Measurements from ENCODE around the gene SPPL2B.
"Not testable (repeated sequence)": the region's sequence is repeated elsewhere in the genome, so short reads cannot be mapped to it uniquely, and the experiment has no call there.

The SPPL2B gene

GRCh38 chr19:2328401-2329148, at the start of gene SPPL2B, which contains the start of gene LSM7:
Gene SPPL2B (plus strand): TSS chr19:2328684. CDS start chr19:2328710, 26 bp downstream.
Gene LSM7 (minus strand): TSS chr19:2328586. CDS start chr19:2328566, 20 bp downstream.
- in situ Hi-C loops (cut with HindIII; ENCODE audit: low pct_ligation_motif_present, low pct_unique_long_range_greater_than_20kb, low sequenced_read_pairs) = no loop called here
- DNase-seq = peak; percentile 85

- no peak for DNase-seq
- in situ Hi-C loops (cut with HindIII; ENCODE audit: low pct_ligation_motif_present, low pct_unique_long_range_greater_than_20kb, low sequenced_read_pairs) = no loop called here
These were observed 47.7 kb upstream of the SPPL2B start for GRCh38 chr19:2280633-2281264.

- in situ Hi-C loops (cut with HindIII; ENCODE audit: low pct_ligation_motif_present, low pct_unique_long_range_greater_than_20kb, low sequenced_read_pairs); DNase-seq: not testable (repeated sequence)
These were observed 47.0 kb upstream of the SPPL2B start for GRCh38 chr19:2281265-2282061.

- DNase-seq = no peak
- in situ Hi-C loops (cut with HindIII; ENCODE audit: low pct_ligation_motif_present, low pct_unique_long_range_greater_than_20kb, low sequenced_read_pairs) = no loop called here
These were observed 46.2 kb upstream of the SPPL2B start, which contains the start of gene PEAK3 for GRCh38 chr19:2282062-2282861. Gene PEAK3 (minus strand): TSS chr19:2282175. CDS start chr19:2280931, 1,244 bp downstream.

GRCh38 chr19:2282862-2283237, 45.6 kb upstream of the SPPL2B start:
- in situ Hi-C loops (cut with HindIII; ENCODE audit: low pct_ligation_motif_present, low pct_unique_long_range_greater_than_20kb, low sequenced_read_pairs) = no loop called here
- no peak for DNase-seq

GRCh38 chr19:2283835-2284507, 44.5 kb upstream of the SPPL2B start:
- in situ Hi-C loops (cut with HindIII; ENCODE audit: low pct_ligation_motif_present, low pct_unique_long_range_greater_than_20kb, low sequenced_read_pairs) = no loop called here
- DNase-seq = no peak

- no peak for DNase-seq
- in situ Hi-C loops (cut with HindIII; ENCODE audit: low pct_ligation_motif_present, low pct_unique_long_range_greater_than_20kb, low sequenced_read_pairs) = no loop called here
These were observed 41.9 kb upstream of the SPPL2B start for GRCh38 chr19:2286402-2287140.

- in situ Hi-C loops (cut with HindIII; ENCODE audit: low pct_ligation_motif_present, low pct_unique_long_range_greater_than_20kb, low sequenced_read_pairs) = no loop called here
- no peak for DNase-seq
These were observed 40.7 kb upstream of the SPPL2B start for GRCh38 chr19:2287585-2288337.

GRCh38 chr19:2288338-2288817, 40.1 kb upstream of the SPPL2B start:
- no peak for DNase-seq
- in situ Hi-C loops (cut with HindIII; ENCODE audit: low pct_ligation_motif_present, low pct_unique_long_range_greater_than_20kb, low sequenced_read_pairs) = no loop called here

- no peak for DNase-seq
- in situ Hi-C loops (cut with HindIII; ENCODE audit: low pct_ligation_motif_present, low pct_unique_long_range_greater_than_20kb, low sequenced_read_pairs) = no loop called here
These were observed 39.4 kb upstream of the SPPL2B start for GRCh38 chr19:2288818-2289713.

GRCh38 chr19:2289714-2290435, 38.6 kb upstream of the SPPL2B start:
- DNase-seq = no peak
- in situ Hi-C loops (cut with HindIII; ENCODE audit: low pct_ligation_motif_present, low pct_unique_long_range_greater_than_20kb, low sequenced_read_pairs) = no loop called here

- in situ Hi-C loops (cut with HindIII; ENCODE audit: low pct_ligation_motif_present, low pct_unique_long_range_greater_than_20kb, low sequenced_read_pairs) = no loop called here
- DNase-seq = no peak
These were observed 37.9 kb upstream of the SPPL2B start for GRCh38 chr19:2290441-2291184.

- in situ Hi-C loops (cut with HindIII; ENCODE audit: low pct_ligation_motif_present, low pct_unique_long_range_greater_than_20kb, low sequenced_read_pairs) = no loop called here
- DNase-seq = no peak
These were observed 37.2 kb upstream of the SPPL2B start for GRCh38 chr19:2291185-2291751.

GRCh38 chr19:2294687-2295335, 33.7 kb upstream of the SPPL2B start:
- in situ Hi-C loops (cut with HindIII; ENCODE audit: low pct_ligation_motif_present, low pct_unique_long_range_greater_than_20kb, low sequenced_read_pairs) = no loop called here
- DNase-seq = no peak

All from ACHN (cell line).